IMR-90 (cell line): ENCODE data around the gene SLC9A5. TPM values are rescaled to one million over a fixed set of nuclear protein-coding genes. Genes with fewer than 3 reads are reported as not detected.

Experiments
- ATAC-seq: fragments of 200-7000 bp; cut with Tn5 transposase; 2 replicates; pipeline ENCODE4 v1.9.1; 2020; ENCODE audit warnings: low read depth, mild to moderate bottlenecking, moderate library complexity
- BruUV-seq: library from RNA; stranded (reverse); fragments of 400-500 nt; replicated peaks from 2 replicates; lab custom pipeline; 2021; lab: Mats Ljungman, UMichigan
- CTCF ChIA-PET: fragments of 300-600 bp; formaldehyde crosslinking; extraction: SDS; loops from one replicate; lab custom pipeline; 2021; ENCODE audit warnings: antibody characterized with exemption; lab: Yijun Ruan, JAX
- POLR2A ChIA-PET: fragments of 300-600 bp; sonication (Branson Sonifier 250); formaldehyde crosslinking; loops from one replicate; lab custom pipeline; 2022; ENCODE audit warnings: antibody characterized with exemption; ENCODE audit not compliant: unreplicated experiment; lab: Charles Lee
- DNase-seq: peaks from one replicate; pipeline ENCODE4 v3.0.0; 2013
- H2AFZ ChIP-seq: replicated peaks from 2 replicates; pipeline ENCODE3; 2013; ENCODE audit warnings: low read length, mild to moderate bottlenecking; ENCODE audit not compliant: poor library complexity
- H2AK5ac ChIP-seq: 2 replicates; pipeline ENCODE4 v1.6.1; 2013; ENCODE audit warnings: low read depth, low read length, inconsistent platforms
- H2AK9ac ChIP-seq: replicated peaks from 2 replicates; pipeline ENCODE3; 2013; ENCODE audit warnings: mild to moderate bottlenecking, low read depth, low read length, moderate library complexity; ENCODE audit not compliant: poor library complexity
- H2BK120ac ChIP-seq: 2 replicates; pipeline ENCODE4 v1.6.1; 2013; ENCODE audit warnings: low read depth, low read length, inconsistent platforms
- H2BK15ac ChIP-seq: 3 replicates; pipeline ENCODE4 v1.6.1; 2013; ENCODE audit warnings: low read depth, low read length, inconsistent platforms
- H2BK20ac ChIP-seq: 2 replicates; pipeline ENCODE4 v1.6.1; 2013; ENCODE audit warnings: low read depth, mild to moderate bottlenecking, inconsistent platforms, low read length, moderate library complexity
- H2BK5ac ChIP-seq: 2 replicates; pipeline ENCODE4 v1.6.1; 2013; ENCODE audit warnings: mild to moderate bottlenecking, low read depth, low read length, inconsistent platforms; ENCODE audit not compliant: poor library complexity, severe bottlenecking
- H3K14ac ChIP-seq: replicated peaks from 2 replicates; pipeline ENCODE4 v1.6.1; 2013; ENCODE audit warnings: low read depth, low read length, inconsistent platforms
- H3K18ac ChIP-seq: 2 replicates; pipeline ENCODE4 v1.6.1; 2013; ENCODE audit warnings: low read depth, low read length, control low read depth
- H3K23ac ChIP-seq: 2 replicates; pipeline ENCODE4 v1.6.1; 2013; ENCODE audit warnings: low read depth, low read length, inconsistent platforms
- H3K27ac ChIP-seq: 2 replicates; pipeline ENCODE4 v1.5.1; 2013; ENCODE audit warnings: mild to moderate bottlenecking, control low read depth, low read length; ENCODE audit not compliant: insufficient read depth
- H3K27me3 ChIP-seq: 2 replicates; pipeline ENCODE4 v1.6.1; 2013; ENCODE audit warnings: low read length; ENCODE audit not compliant: control insufficient read depth, insufficient read depth
- H3K36me3 ChIP-seq: 2 replicates; pipeline ENCODE4 v1.6.1; 2013; ENCODE audit warnings: low read length, mixed read lengths; ENCODE audit not compliant: control insufficient read depth, insufficient read depth
- H3K4ac ChIP-seq: 2 replicates; pipeline ENCODE4 v1.6.1; 2013; ENCODE audit warnings: low read depth, low read length, inconsistent platforms
- H3K4me1 ChIP-seq: 2 replicates; pipeline ENCODE4 v1.6.1; 2013; ENCODE audit warnings: low read length, mixed read lengths; ENCODE audit not compliant: control insufficient read depth, insufficient read depth
- H3K4me2 ChIP-seq: 2 replicates; pipeline ENCODE4 v1.6.1; 2013; ENCODE audit warnings: low read depth, mild to moderate bottlenecking, control low read depth, low read length, moderate library complexity
- H3K4me3 ChIP-seq: 2 replicates; pipeline ENCODE4 v1.5.1; 2013; ENCODE audit warnings: low read depth, mild to moderate bottlenecking, control low read depth, low read length, moderate library complexity; ENCODE audit not compliant: insufficient read depth
- H3K56ac ChIP-seq: 2 replicates; pipeline ENCODE4 v1.6.1; 2013; ENCODE audit warnings: low read length, inconsistent platforms; ENCODE audit not compliant: insufficient read depth; ENCODE audit errors: extremely low read depth
- H3K79me1 ChIP-seq, 2 experiments: 2 replicates each; pipeline ENCODE4 v1.6.1; 2013; ENCODE audit warnings: low read length in 2 of 2, inconsistent platforms in 1 of 2, low read depth in 1 of 2
- H3K9ac ChIP-seq: 2 replicates; pipeline ENCODE4 v1.6.1; 2013; ENCODE audit warnings: low read depth, low read length, control low read depth
- H3K9me1 ChIP-seq: 2 replicates; pipeline ENCODE4 v1.6.1; 2013; ENCODE audit warnings: low read length, inconsistent platforms; ENCODE audit not compliant: insufficient read depth
- H3K9me3 ChIP-seq: 2 replicates; pipeline ENCODE4 v1.6.1; 2013; ENCODE audit warnings: low read length; ENCODE audit not compliant: control insufficient read depth, insufficient read depth
- H4K20me1 ChIP-seq: 2 replicates; pipeline ENCODE4 v1.6.1; 2013; ENCODE audit warnings: low read length, inconsistent platforms; ENCODE audit not compliant: insufficient read depth
- H4K5ac ChIP-seq: 2 replicates; pipeline ENCODE4 v1.6.1; 2013; ENCODE audit warnings: mild to moderate bottlenecking, low read depth, low read length, control low read depth
- H4K8ac ChIP-seq, 2 experiments: 2 replicates each; pipeline ENCODE4 v1.6.1; 2013; ENCODE audit warnings: low read depth in 2 of 2, low read length in 2 of 2, control low read depth in 1 of 2, inconsistent platforms in 1 of 2
- H4K91ac ChIP-seq: 2 replicates; pipeline ENCODE4 v1.6.1; 2013; ENCODE audit warnings: low read depth, low read length, inconsistent platforms; ENCODE audit not compliant: insufficient read depth
- CEBPB ChIP-seq: IDR thresholded peaks from 2 replicates; pipeline ENCODE4 v1.6.1; 2012; ENCODE audit warnings: low read depth, low read length, improper control_type of control experiment
- CHD1 ChIP-seq: IDR thresholded peaks from 2 replicates; pipeline ENCODE4 v1.6.1; 2012; ENCODE audit warnings: low read depth, low read length, improper control_type of control experiment
- ELK1 ChIP-seq: fragments of 150-350 bp; IDR thresholded peaks from 2 replicates; pipeline ENCODE4 v1.6.1; 2016; ENCODE audit warnings: low read depth, mild to moderate bottlenecking, low read length, moderate library complexity, borderline replicate concordance
- FOS ChIP-seq: fragments of 150-350 bp; IDR thresholded peaks from 2 replicates; pipeline ENCODE4 v1.6.1; 2016; ENCODE audit warnings: low read depth, low read length
- MAFK ChIP-seq: IDR thresholded peaks from 2 replicates; pipeline ENCODE4 v1.6.1; 2012; ENCODE audit warnings: low read depth, low read length, improper control_type of control experiment
- MAZ ChIP-seq: IDR thresholded peaks from 2 replicates; pipeline ENCODE4 v1.6.1; 2012; ENCODE audit warnings: low read depth, mild to moderate bottlenecking, low read length, improper control_type of control experiment, moderate library complexity, borderline replicate concordance
- MXI1 ChIP-seq: IDR thresholded peaks from 2 replicates; pipeline ENCODE4 v1.6.1; 2012; ENCODE audit warnings: low read depth, mild to moderate bottlenecking, low read length, moderate library complexity, borderline replicate concordance
- NFE2L2 ChIP-seq: fragments of 150-350 bp; IDR thresholded peaks from 2 replicates; pipeline ENCODE4 v1.6.1; 2016; ENCODE audit warnings: low read depth, mild to moderate bottlenecking, low read length
- POLR2A ChIP-seq: IDR thresholded peaks from 2 replicates; pipeline ENCODE4 v1.6.1; 2012; ENCODE audit warnings: mild to moderate bottlenecking, low read depth, low read length
- RAD21 ChIP-seq: IDR thresholded peaks from 2 replicates; pipeline ENCODE4 v1.6.1; 2012; ENCODE audit warnings: low read length, improper control_type of control experiment
- RCOR1 ChIP-seq: IDR thresholded peaks from 2 replicates; pipeline ENCODE4 v1.6.1; 2012; ENCODE audit warnings: mild to moderate bottlenecking, low read length, improper control_type of control experiment; ENCODE audit not compliant: insufficient replicate concordance
- RFX5 ChIP-seq: IDR thresholded peaks from 2 replicates; pipeline ENCODE4 v1.8.0; 2012; ENCODE audit warnings: low read depth, mild to moderate bottlenecking, low read length, moderate library complexity
- SMC3 ChIP-seq: fragments of 150-350 bp; IDR thresholded peaks from 2 replicates; pipeline ENCODE4 v1.6.1; 2016; ENCODE audit warnings: low read depth, mild to moderate bottlenecking, antibody characterized with exemption, low read length, moderate library complexity
- WGBS, 2 experiments: methylation state at CpG; one replicate each; pipeline versions ENCODE4 v1.1.5 to v1.1.7; 2013; ENCODE audit warnings: missing lambda C conversion rate in 2 of 2; ENCODE audit not compliant: insufficient read length in 1 of 2; ENCODE audit errors: extremely low coverage in 2 of 2; 5-methylcytosine and 5-hydroxymethylcytosine counted together
- dilution Hi-C: fragments of 300-500 bp; cut with HindIII; formaldehyde crosslinking; loops from one replicate; pipeline ENCODE4 v1.14.3; 2018; ENCODE audit warnings: low sequenced_read_pairs; ENCODE audit not compliant: unreplicated experiment
- in situ Hi-C: fragments of 300-500 bp; cut with MboI; formaldehyde crosslinking; loops from 3 replicates; pipeline ENCODE4 v1.14.3; 2019; ENCODE audit warnings: low sequenced_read_pairs, inconsistent platforms, mixed read lengths
- intact Hi-C: fragments of 100-400 bp; cut with micrococcal nuclease; formaldehyde crosslinking; loops from 2 replicates; pipeline ENCODE4 v1.10.0; 2022
- polyA plus RNA-seq, 3 experiments: library from polyadenylated mRNA; depleted of rRNA; stranded (reverse); fragments of >200 nt; gene quantifications; 2 replicates each; pipeline ENCODE4 v1.2.3, GENCODE V29; 2012; ENCODE audit warnings: low replicate concordance in 1 of 3
- total RNA-seq: library from RNA; depleted of rRNA; stranded (reverse); fragments of >200 nt; gene quantifications from 2 replicates; pipeline ENCODE4 v1.2.3, GENCODE V29; 2012
- TF ChIP-seq, protein P1 (sequence below): fragments of 150-350 bp; IDR thresholded peaks from 2 replicates; pipeline ENCODE4 v1.6.1; 2017; ENCODE audit warnings: mild to moderate bottlenecking, antibody characterized with exemption, low read length, low read depth
- TF ChIP-seq, protein P2 (sequence below): conservative IDR thresholded peaks from 2 replicates; pipeline ENCODE4 v1.5.1; 2012; ENCODE audit warnings: mild to moderate bottlenecking, low read depth, low read length, improper control_type of control experiment

SLC9A5 gene
- total and polyA plus RNA-seq, 2 of the 4 experiments (the other 2 are of a cell fraction) = 1.8 to 5.7 TPM

- WGBS, 2 experiments = 95% methylated on average over 14 of the region's 21 CpGs; no CpG with 5 or more reads in 1 of the 2 experiments
- H4K5ac ChIP-seq = no peak overlapping the region
- H2AK5ac ChIP-seq = peak overlapping the region; percentile 48; the same call in 1 of the 2 replicates
- no peak overlapping the region for H3K4me3 ChIP-seq
- intact Hi-C loops (no loop called here), dilution Hi-C loops (no loop called here), in situ Hi-C loops (no loop called here)
- H2BK5ac ChIP-seq = no peak overlapping the region
- H3K9me1 ChIP-seq = peaks cover 8% of the 10 kb centered on the region; the same call in 1 of the 2 replicates
- H3K36me3 ChIP-seq = no peaks in the 10 kb centered on the region
- H4K8ac ChIP-seq = no peak overlapping the region
- peaks cover 5% of the 10 kb centered on the region for H3K4me1 ChIP-seq
- peaks cover 0 to 8% of the 10 kb centered on the region in 2 experiments; a peak in 2 of 4 replicates for H3K79me1 ChIP-seq
- no peak overlapping the region for H2AFZ ChIP-seq
- H3K27ac ChIP-seq = no peak overlapping the region
- H4K20me1 ChIP-seq = no peaks in the 10 kb centered on the region
- H2BK20ac ChIP-seq = no peak overlapping the region
- no peak for ATAC-seq
- no peaks in the 10 kb centered on the region for H3K27me3 ChIP-seq
- H3K4ac ChIP-seq = peak overlapping the region; percentile 40; the same call in 1 of the 2 replicates
- no peak overlapping the region for H2AK9ac ChIP-seq
- CTCF ChIA-PET = interaction anchor here (0.5 to 1.4 kb wide), 2 partner anchors 23 to 167 kb away, joined by 3 to 5 read pairs; no protein-coding TSS in a partner anchor
- H3K4me2 ChIP-seq = no peak overlapping the region
- TF ChIP-seq MAFK = no peak
- no peak for TF ChIP-seq NFE2L2
- TF ChIP-seq, protein P1, sequence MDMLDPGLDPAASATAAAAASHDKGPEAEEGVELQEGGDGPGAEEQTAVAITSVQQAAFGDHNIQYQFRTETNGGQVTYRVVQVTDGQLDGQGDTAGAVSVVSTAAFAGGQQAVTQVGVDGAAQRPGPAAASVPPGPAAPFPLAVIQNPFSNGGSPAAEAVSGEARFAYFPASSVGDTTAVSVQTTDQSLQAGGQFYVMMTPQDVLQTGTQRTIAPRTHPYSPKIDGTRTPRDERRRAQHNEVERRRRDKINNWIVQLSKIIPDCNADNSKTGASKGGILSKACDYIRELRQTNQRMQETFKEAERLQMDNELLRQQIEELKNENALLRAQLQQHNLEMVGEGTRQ = no peak
- TF ChIP-seq ELK1 = no peak
- no peak for TF ChIP-seq RCOR1
- TF ChIP-seq CHD1 = no peak
- TF ChIP-seq, protein P2, sequence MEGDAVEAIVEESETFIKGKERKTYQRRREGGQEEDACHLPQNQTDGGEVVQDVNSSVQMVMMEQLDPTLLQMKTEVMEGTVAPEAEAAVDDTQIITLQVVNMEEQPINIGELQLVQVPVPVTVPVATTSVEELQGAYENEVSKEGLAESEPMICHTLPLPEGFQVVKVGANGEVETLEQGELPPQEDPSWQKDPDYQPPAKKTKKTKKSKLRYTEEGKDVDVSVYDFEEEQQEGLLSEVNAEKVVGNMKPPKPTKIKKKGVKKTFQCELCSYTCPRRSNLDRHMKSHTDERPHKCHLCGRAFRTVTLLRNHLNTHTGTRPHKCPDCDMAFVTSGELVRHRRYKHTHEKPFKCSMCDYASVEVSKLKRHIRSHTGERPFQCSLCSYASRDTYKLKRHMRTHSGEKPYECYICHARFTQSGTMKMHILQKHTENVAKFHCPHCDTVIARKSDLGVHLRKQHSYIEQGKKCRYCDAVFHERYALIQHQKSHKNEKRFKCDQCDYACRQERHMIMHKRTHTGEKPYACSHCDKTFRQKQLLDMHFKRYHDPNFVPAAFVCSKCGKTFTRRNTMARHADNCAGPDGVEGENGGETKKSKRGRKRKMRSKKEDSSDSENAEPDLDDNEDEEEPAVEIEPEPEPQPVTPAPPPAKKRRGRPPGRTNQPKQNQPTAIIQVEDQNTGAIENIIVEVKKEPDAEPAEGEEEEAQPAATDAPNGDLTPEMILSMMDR = no peak
- no peak for TF ChIP-seq POLR2A
- TF ChIP-seq FOS = no peak
- no peak for TF ChIP-seq RAD21
- no peak for TF ChIP-seq MXI1
- TF ChIP-seq MAZ = no peak
- no peak for TF ChIP-seq CEBPB
- TF ChIP-seq RFX5 = no peak
- no peak for TF ChIP-seq SMC3
- no peak overlapping the region for H3K9ac ChIP-seq
- no peak overlapping the region for H3K14ac ChIP-seq
- no peak overlapping the region for H3K56ac ChIP-seq
- no peak overlapping the region for H2BK120ac ChIP-seq
- DNase-seq = no peak
- no TSS peak for BruUV-seq
- POLR2A ChIA-PET = no interaction called here
- no peak overlapping the region for H3K23ac ChIP-seq
- H2BK15ac ChIP-seq = no peak overlapping the region
- no peak overlapping the region for H4K91ac ChIP-seq
- H3K9me3 ChIP-seq = no peaks in the 10 kb centered on the region
- no peak overlapping the region for H3K18ac ChIP-seq
Measured at GRCh38 chr16:67283826-67284555, 35.2 kb downstream of the SLC9A5 start.
